GM10266 (cell line): ENCODE data around the gene CLSTN2.

Experiments used
- DNase-seq: peaks from one replicate; pipeline ENCODE4 v3.0.0; 2012; ENCODE audit errors: extremely low spot score
- CTCF ChIP-seq: IDR thresholded peaks from 2 replicates; pipeline ENCODE4 v1.5.1; 2012; ENCODE audit warnings: mild to moderate bottlenecking, low read depth; ENCODE audit not compliant: control insufficient read depth, insufficient read depth; ENCODE audit errors: missing control alignments

CLSTN2 gene

GRCh38 chr3:140290105-140290504, 355.1 kb downstream of the CLSTN2 start:
- no peak for TF ChIP-seq CTCF
- DNase-seq, result no peak

- no peak for DNase-seq
- TF ChIP-seq CTCF, result no peak
Observed at GRCh38 chr3:140292170-140292569, 357.2 kb downstream of the CLSTN2 start.

- no peak for TF ChIP-seq CTCF
- no peak for DNase-seq
Observed at GRCh38 chr3:140292684-140293083, 357.7 kb downstream of the CLSTN2 start.

- no peak for TF ChIP-seq CTCF
- DNase-seq, result no peak
Observed at GRCh38 chr3:140294058-140294457, 359.1 kb downstream of the CLSTN2 start.

- no peak for DNase-seq
- TF ChIP-seq CTCF, result no peak
Observed at GRCh38 chr3:140296796-140297352, 361.9 kb downstream of the CLSTN2 start.

GRCh38 chr3:140298043-140298442, 363.1 kb downstream of the CLSTN2 start:
- DNase-seq, result no peak

GRCh38 chr3:140298569-140299070, 363.6 kb downstream of the CLSTN2 start:
- TF ChIP-seq CTCF, result no peak
- DNase-seq, result no peak

More at GRCh38 chr3:140298043-140298442, 363.1 kb downstream of the CLSTN2 start:
- no peak for TF ChIP-seq CTCF
